Nephron (organoid): ENCODE data around the gene MAP3K9.

ENCODE experiments used
- H3K27ac Mint-ChIP-seq, 3 experiments: 2 replicates each; pipeline ENCODE4 v1.8.0; 2020; ENCODE audit warnings: mixed read lengths in 3 of 3, mild to moderate bottlenecking in 2 of 3, moderate library complexity in 1 of 3
- H3K27me3 Mint-ChIP-seq: 2 replicates; pipeline ENCODE4 v1.8.0; 2021; ENCODE audit warnings: low read depth, mild to moderate bottlenecking, moderate library complexity, mixed read lengths
- H3K36me3 Mint-ChIP-seq: 2 replicates; pipeline ENCODE4 v1.8.0; 2020; ENCODE audit warnings: low read depth, mixed read lengths
- H3K4me1 Mint-ChIP-seq: 2 replicates; pipeline ENCODE4 v1.8.0; 2020; ENCODE audit warnings: mixed read lengths
- H3K4me3 Mint-ChIP-seq, 3 experiments: 2 replicates each; pipeline ENCODE4 v1.8.0; 2020; ENCODE audit warnings: mild to moderate bottlenecking in 3 of 3, mixed read lengths in 3 of 3, moderate library complexity in 2 of 3
- H3K9me3 Mint-ChIP-seq: 2 replicates; pipeline ENCODE4 v1.8.0; 2020; ENCODE audit warnings: mixed read lengths
- TF ChIP-seq, protein P1 (sequence below), 3 experiments: fragments of 200-600 bp; sonication (generic); IDR thresholded peaks; one replicate each; pipeline ENCODE4 v1.5.0; 2021; ENCODE audit warnings: antibody characterized with exemption in 3 of 3; ENCODE audit not compliant: unreplicated experiment in 3 of 3

MAP3K9 gene

DNA sequence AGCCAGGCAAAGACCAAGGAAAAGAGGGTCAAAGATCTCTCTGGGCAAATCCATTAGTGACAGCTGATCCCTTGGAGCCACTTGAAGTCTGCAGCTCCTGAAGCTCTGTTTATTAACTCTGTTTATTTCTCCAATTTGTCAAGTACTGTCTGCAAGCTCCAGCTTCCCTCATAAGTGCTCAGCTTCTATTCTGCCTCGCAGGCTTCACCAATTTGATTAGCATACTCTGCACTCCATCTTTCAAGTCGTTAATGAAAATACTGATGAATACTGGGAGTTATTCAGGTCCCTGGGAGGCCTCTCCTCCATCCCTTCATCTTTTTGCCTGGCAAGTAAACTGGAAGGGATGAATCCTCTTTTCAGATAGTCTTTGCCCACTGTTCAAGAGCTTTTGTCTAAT, 113.3 kb downstream of the MAP3K9 start:
- no peak overlapping the region for H3K4me3 Mint-ChIP-seq
- TF ChIP-seq, protein P1, sequence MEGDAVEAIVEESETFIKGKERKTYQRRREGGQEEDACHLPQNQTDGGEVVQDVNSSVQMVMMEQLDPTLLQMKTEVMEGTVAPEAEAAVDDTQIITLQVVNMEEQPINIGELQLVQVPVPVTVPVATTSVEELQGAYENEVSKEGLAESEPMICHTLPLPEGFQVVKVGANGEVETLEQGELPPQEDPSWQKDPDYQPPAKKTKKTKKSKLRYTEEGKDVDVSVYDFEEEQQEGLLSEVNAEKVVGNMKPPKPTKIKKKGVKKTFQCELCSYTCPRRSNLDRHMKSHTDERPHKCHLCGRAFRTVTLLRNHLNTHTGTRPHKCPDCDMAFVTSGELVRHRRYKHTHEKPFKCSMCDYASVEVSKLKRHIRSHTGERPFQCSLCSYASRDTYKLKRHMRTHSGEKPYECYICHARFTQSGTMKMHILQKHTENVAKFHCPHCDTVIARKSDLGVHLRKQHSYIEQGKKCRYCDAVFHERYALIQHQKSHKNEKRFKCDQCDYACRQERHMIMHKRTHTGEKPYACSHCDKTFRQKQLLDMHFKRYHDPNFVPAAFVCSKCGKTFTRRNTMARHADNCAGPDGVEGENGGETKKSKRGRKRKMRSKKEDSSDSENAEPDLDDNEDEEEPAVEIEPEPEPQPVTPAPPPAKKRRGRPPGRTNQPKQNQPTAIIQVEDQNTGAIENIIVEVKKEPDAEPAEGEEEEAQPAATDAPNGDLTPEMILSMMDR (IDR thresholded peaks at IDR 0.05; ENCODE audit: unreplicated experiment in 3 of 3) = no peak
- H3K9me3 Mint-ChIP-seq = no peaks in the 10 kb centered on the region
- no peaks in the 10 kb centered on the region for H3K36me3 Mint-ChIP-seq
- no peak overlapping the region for H3K27ac Mint-ChIP-seq
- H3K4me1 Mint-ChIP-seq = no peaks in the 10 kb centered on the region
- H3K27me3 Mint-ChIP-seq = peaks cover 15% of the 10 kb centered on the region

DNA sequence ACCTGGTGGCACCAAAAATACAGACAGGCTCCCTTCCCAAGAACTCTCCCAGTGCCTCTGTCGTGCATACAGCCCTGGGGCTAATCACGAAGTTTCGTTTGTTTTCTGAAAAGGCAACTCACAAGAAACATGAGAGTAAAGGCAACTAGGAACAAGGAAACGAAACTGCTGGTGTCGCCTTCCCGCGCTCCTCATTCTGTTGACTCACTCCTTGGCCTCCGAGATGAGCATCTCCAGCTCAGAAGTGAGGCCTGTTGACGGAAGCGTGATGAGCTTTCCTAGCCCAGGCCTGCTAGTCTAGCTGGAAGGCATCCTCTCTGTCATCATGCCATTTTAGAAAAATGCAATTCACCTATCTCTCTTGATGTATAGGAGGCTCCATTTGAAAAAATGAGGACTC, 117.1 kb downstream of the MAP3K9 start:
- H3K4me1 Mint-ChIP-seq = no peaks in the 10 kb centered on the region

DNA sequence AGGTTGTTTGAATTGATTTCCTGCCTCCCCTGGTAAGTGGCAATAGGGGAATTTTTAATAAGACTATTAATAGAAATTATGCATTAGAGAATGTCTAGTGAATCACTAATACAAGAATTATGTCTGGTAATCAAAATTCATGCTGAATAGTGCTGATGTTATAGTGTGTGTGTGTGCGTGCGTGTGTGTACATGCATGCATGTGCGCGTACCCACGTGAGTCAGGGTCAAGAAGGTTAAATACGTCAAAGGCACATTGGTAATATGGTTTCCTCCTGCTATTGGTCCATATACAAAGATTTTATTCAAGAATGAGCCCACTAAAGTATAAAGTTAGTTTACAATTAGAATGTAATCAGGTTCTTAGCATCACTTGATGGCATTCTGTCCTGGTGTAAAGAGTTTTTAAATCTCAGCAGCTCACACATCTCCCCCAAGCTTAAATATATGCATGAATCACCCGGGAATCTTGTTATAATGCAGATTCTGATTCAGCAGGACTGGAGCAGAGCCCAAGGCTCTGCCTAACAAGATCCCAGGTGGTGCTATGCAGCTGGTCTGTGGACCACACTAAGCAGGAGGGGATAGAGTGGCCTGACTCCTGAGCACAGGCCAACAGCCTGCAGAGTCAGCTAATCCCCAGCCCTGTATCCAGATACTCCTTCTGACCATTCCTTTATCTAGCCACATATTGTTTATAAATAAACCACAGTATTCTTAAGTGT, 123.7 kb downstream of the MAP3K9 start:
- H3K36me3 Mint-ChIP-seq = no peaks in the 10 kb centered on the region
- H3K4me1 Mint-ChIP-seq = no peaks in the 10 kb centered on the region
- TF ChIP-seq, protein P1 (IDR thresholded peaks at IDR 0.05; ENCODE audit: unreplicated experiment in 3 of 3) = no peak
- no peak overlapping the region for H3K27ac Mint-ChIP-seq
- H3K4me3 Mint-ChIP-seq = no peak overlapping the region
- no peaks in the 10 kb centered on the region for H3K27me3 Mint-ChIP-seq
- H3K9me3 Mint-ChIP-seq = no peaks in the 10 kb centered on the region

More for the DNA sequence above, 117.1 kb downstream of the MAP3K9 start:
- no peak overlapping the region for H3K4me3 Mint-ChIP-seq
- TF ChIP-seq, protein P1 (IDR thresholded peaks at IDR 0.05; ENCODE audit: unreplicated experiment in 3 of 3) = no peak
- peaks cover 5% of the 10 kb centered on the region for H3K27me3 Mint-ChIP-seq
- no peaks in the 10 kb centered on the region for H3K36me3 Mint-ChIP-seq
- no peaks in the 10 kb centered on the region for H3K9me3 Mint-ChIP-seq
- no peak overlapping the region for H3K27ac Mint-ChIP-seq

DNA sequence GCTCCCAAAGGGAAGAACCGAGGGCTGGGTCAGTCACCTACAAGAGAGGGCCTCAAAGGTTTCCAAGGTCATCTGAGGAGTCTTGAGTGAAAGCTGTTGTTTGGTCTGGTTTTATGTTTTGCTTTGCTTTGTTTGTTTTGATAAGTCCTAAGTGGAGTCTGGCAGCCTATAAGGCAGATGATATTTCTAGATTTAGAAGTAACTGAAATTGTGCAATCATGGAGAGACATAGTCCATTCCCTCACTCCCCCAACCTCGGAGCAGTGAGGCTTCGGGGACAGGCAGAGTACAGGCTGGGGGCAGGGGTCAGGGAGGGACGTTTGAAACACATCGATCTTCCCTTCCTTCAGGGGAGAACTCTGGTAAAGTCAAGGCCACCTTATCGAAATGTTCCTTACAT, 125.3 kb downstream of the MAP3K9 start:
- Mint-ChIP-seq H3K9me3 (no peaks in the 10 kb centered on the region), H3K27ac (no peak overlapping the region), H3K4me1 (no peaks in the 10 kb centered on the region), H3K4me3 (no peak overlapping the region), H3K36me3 (no peaks in the 10 kb centered on the region), H3K27me3 (no peaks in the 10 kb centered on the region)
- TF ChIP-seq, protein P1 (IDR thresholded peaks at IDR 0.05; ENCODE audit: unreplicated experiment in 3 of 3) = no peak

DNA sequence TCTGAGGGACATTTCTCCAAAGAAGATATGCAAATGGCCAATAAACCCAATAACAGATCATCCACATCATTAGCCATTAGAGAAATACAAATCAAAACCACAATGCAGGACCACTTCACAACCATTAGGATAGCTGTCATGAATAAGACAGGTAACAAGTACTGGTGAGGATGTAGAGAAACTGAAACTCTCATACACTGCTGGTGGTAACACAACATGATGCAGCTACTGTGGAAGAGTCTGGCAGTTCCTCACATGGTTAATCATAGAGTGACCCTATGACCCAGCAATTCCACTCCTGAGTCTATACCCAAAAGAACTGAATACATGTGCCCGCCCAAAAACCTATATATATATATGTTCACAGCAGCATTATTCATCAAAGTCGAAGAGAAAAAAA, 128.6 kb downstream of the MAP3K9 start:
- H3K27ac Mint-ChIP-seq = no peak overlapping the region
- H3K9me3 Mint-ChIP-seq = no peaks in the 10 kb centered on the region
- TF ChIP-seq, protein P1 (IDR thresholded peaks at IDR 0.05; ENCODE audit: unreplicated experiment in 3 of 3) = no peak
- no peak overlapping the region for H3K4me3 Mint-ChIP-seq
- no peaks in the 10 kb centered on the region for H3K27me3 Mint-ChIP-seq
- no peaks in the 10 kb centered on the region for H3K36me3 Mint-ChIP-seq
- no peaks in the 10 kb centered on the region for H3K4me1 Mint-ChIP-seq

DNA sequence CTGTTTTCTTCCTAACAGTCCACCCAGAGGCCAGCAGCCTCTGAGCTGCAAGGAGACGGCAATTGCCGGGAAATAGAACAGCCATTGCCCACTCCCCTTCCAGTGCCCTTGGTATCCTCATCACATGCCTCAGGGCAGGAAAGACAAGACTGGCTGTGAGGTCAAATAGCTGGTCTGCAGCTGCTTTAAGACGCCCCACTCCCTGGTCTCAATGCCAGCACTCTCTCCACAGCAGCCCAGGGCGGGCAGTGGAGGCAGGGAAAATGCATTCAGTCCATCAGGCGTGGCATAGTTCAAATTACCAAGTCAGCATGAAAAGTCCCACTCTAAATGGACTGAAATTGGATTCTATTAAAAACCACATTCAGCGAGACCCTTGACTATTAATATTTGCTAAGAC, 132.0 kb downstream of the MAP3K9 start:
- Mint-ChIP-seq H3K9me3 (no peaks in the 10 kb centered on the region), H3K4me1 (no peaks in the 10 kb centered on the region), H3K4me3 (no peak overlapping the region), H3K27ac (no peak overlapping the region), H3K27me3 (no peaks in the 10 kb centered on the region), H3K36me3 (no peaks in the 10 kb centered on the region)
- TF ChIP-seq, protein P1 (IDR thresholded peaks at IDR 0.05; ENCODE audit: unreplicated experiment in 3 of 3) = no peak
